ES-I3 (cell line): ENCODE data around the gene MIA3.
A peak's percentile ranks its signal among the peaks of the same experiment; 100 is the strongest.

Experiments
- H3K36me3 ChIP-seq: 2 replicates; pipeline ENCODE4 v1.6.1; 2013; ENCODE audit warnings: mild to moderate bottlenecking, low read length, control low read depth, moderate library complexity; ENCODE audit not compliant: insufficient read depth
- H3K4me1 ChIP-seq: 2 replicates; pipeline ENCODE4 v1.6.1; 2013; ENCODE audit warnings: mild to moderate bottlenecking, control low read depth, low read length; ENCODE audit not compliant: insufficient read depth
- H3K9ac ChIP-seq: 2 replicates; pipeline ENCODE4 v1.6.1; 2013; ENCODE audit warnings: low read depth, mild to moderate bottlenecking, low read length, moderate library complexity
- H3K9me3 ChIP-seq: 2 replicates; pipeline ENCODE4 v1.6.1; 2013; ENCODE audit warnings: mild to moderate bottlenecking, low read length, moderate library complexity; ENCODE audit not compliant: control insufficient read depth, insufficient read depth

MIA3 gene

GRCh38 chr1:222712253-222713090 lies 94.6 kb downstream of the MIA3 start, which contains the start of the genes AIDA and BROX:
TSS of gene AIDA (minus strand) at chr1:222712491. CDS start at chr1:222712317, 174 bp downstream.
TSS of gene BROX (plus strand) at chr1:222712564. CDS start at chr1:222715700, 3,136 bp downstream.
- Histone ChIP-seq H3K4me1 (peaks cover 6% of the 10 kb centered on the region; the same call in 1 of the 2 replicates), H3K9ac (peak within 1 kb of the TSS; percentile 97), H3K36me3 (no peaks in the 10 kb centered on the region), H3K9me3 (no peaks in the 10 kb centered on the region)

- Histone ChIP-seq H3K36me3 (no peaks in the 10 kb centered on the region), H3K4me1 (peaks cover 6% of the 10 kb centered on the region; the same call in 1 of the 2 replicates), H3K9me3 (no peaks in the 10 kb centered on the region), H3K9ac (peak overlapping the region; percentile 97)
Observed at GRCh38 chr1:222713091-222713961, 95.4 kb downstream of the MIA3 start.

- Histone ChIP-seq H3K9me3 (no peaks in the 10 kb centered on the region), H3K4me1 (no peaks in the 10 kb centered on the region), H3K36me3 (no peaks in the 10 kb centered on the region; the same call in 1 of the 2 replicates), H3K9ac (no peak overlapping the region)
Observed at GRCh38 chr1:222716393-222716792, 98.5 kb downstream of the MIA3 start.
